GM12878 (cell line): Measurements from ENCODE around the gene GSG1L. TPM values are rescaled to one million over a fixed set of nuclear protein-coding genes. Genes with fewer than 3 reads are reported as not detected.

Experiments
- ATF7 ChIP-seq: fragments of 450-650 bp; IDR thresholded peaks from 2 replicates; pipeline ENCODE4 v1.6.1; 2016; ENCODE audit warnings: low read depth, mild to moderate bottlenecking
- CHD1 ChIP-seq: IDR thresholded peaks from 2 replicates; pipeline ENCODE4 v1.6.1; 2012; ENCODE audit warnings: low read depth, low read length, improper control_type of control experiment
- CHD4 ChIP-seq: fragments of 200-600 bp; sonication (generic); IDR thresholded peaks from 2 replicates; pipeline ENCODE4 v1.6.1; 2016; ENCODE audit warnings: mild to moderate bottlenecking
- CREM ChIP-seq: IDR thresholded peaks from 2 replicates; pipeline ENCODE4 v1.6.1; 2014; ENCODE audit warnings: antibody characterized with exemption, low read depth
- ETV6 ChIP-seq, 2 experiments: fragments of 450-650 bp in 1 of 2; IDR thresholded peaks in 1 of 2; conservative IDR thresholded peaks in 1 of 2; 2 replicates each; pipeline ENCODE4 v1.6.1; 2014; ENCODE audit warnings: antibody characterized with exemption in 1 of 2, borderline replicate concordance in 1 of 2, low read depth in 1 of 2, mild to moderate bottlenecking in 1 of 2, moderate library complexity in 1 of 2
- MYC ChIP-seq: IDR thresholded peaks from 2 replicates; pipeline ENCODE4 v1.6.1; 2011; ENCODE audit warnings: mild to moderate bottlenecking, low read length, moderate library complexity, inconsistent platforms; ENCODE audit not compliant: insufficient read depth, insufficient replicate concordance, insufficient read length, severe bottlenecking
- NR2C1 ChIP-seq: fragments of 450-650 bp; IDR thresholded peaks from 2 replicates; pipeline ENCODE4 v1.6.1; 2017; ENCODE audit warnings: antibody characterized with exemption, mild to moderate bottlenecking, moderate library complexity
- PAX5 ChIP-seq: IDR thresholded peaks from 2 replicates; pipeline ENCODE4 v1.6.1; 2011; ENCODE audit warnings: low read depth, low read length, borderline replicate concordance
- PML ChIP-seq: IDR thresholded peaks from 2 replicates; pipeline ENCODE4 v1.6.1; 2012; ENCODE audit warnings: low read length, inconsistent platforms
- SMAD1 ChIP-seq: fragments of 450-650 bp; IDR thresholded peaks from 2 replicates; pipeline ENCODE4 v1.6.1; 2018; ENCODE audit warnings: mild to moderate bottlenecking, low read depth; ENCODE audit not compliant: partially characterized antibody
- STAT3 ChIP-seq: IDR thresholded peaks from 2 replicates; pipeline ENCODE4 v1.6.1; 2011; ENCODE audit warnings: low read depth, low read length, improper control_type of control experiment
- SUPT20H ChIP-seq: IDR thresholded peaks from 2 replicates; pipeline ENCODE4 v1.6.1; 2011; ENCODE audit warnings: low read depth, mild to moderate bottlenecking, low read length, moderate library complexity, borderline replicate concordance; ENCODE audit not compliant: control insufficient read depth
- ZNF384 ChIP-seq: IDR thresholded peaks from 2 replicates; pipeline ENCODE4 v1.6.1; 2012; ENCODE audit warnings: low read depth, mild to moderate bottlenecking, low read length, improper control_type of control experiment, borderline replicate concordance
- polyA plus RNA-seq, 11 experiments: library from polyadenylated mRNA; depleted of rRNA in 4 of 11; unstranded in 6 of 11; stranded (reverse) in 5 of 11; fragments of >200 nt; fragmentation: Nextera tagmentation in 4 of 11; fragmentation: Illumina TruSeq in 1 of 11; extraction: Ambion mirVana in 4 of 11; extraction: Trizol in 1 of 11; gene quantifications; 1 replicate in 1 of 11; 2 replicates in 10 of 11; pipeline versions ENCODE4 v1.2.1 to v1.2.3, GENCODE V29; 2011 to 2016; ENCODE audit warnings: inconsistent platforms in 2 of 11, missing spikeins in 2 of 11, low read depth in 1 of 11
- total RNA-seq, 4 experiments: library from RNA; depleted of rRNA in 3 of 4; stranded (reverse); fragments of >200 nt in 3 of 4; fragmentation: Illumina TruSeq in 1 of 4; extraction: Trizol in 1 of 4; gene quantifications; 2 replicates each; pipeline versions ENCODE4 v1.2.1 to v1.2.3, GENCODE V29; 2013 to 2021
- TF ChIP-seq, protein P1 (sequence below): fragments of 450-650 bp; IDR thresholded peaks from 2 replicates; pipeline ENCODE4 v1.6.1; 2018; ENCODE audit warnings: mild to moderate bottlenecking, low read depth, moderate library complexity; ENCODE audit not compliant: partially characterized antibody

Gene GSG1L
- total and polyA plus RNA-seq, 10 of the 15 experiments (the other 5 are each of a cell fraction or from before 2014, with no cell fraction given): not detected

GRCh38 chr16:27775254-27775653 lies 288.3 kb downstream of the GSG1L start (continued):
- TF ChIP-seq ETV6 (conservative IDR thresholded peaks at IDR 0.05 in 1 of 2, IDR thresholded peaks at IDR 0.05 in 1 of 2; ENCODE audit: borderline replicate concordance in 1 of 2, low read depth in 1 of 2) (no peak), CHD4 (no peak), ATF7 (no peak), ZNF384 (no peak), CHD1 (no peak), MYC (no peak), NR2C1 (no peak), CREM (no peak), STAT3 (no peak), PAX5 (no peak), PML (no peak), SMAD1 (no peak), SUPT20H (no peak)
- TF ChIP-seq, protein P1, sequence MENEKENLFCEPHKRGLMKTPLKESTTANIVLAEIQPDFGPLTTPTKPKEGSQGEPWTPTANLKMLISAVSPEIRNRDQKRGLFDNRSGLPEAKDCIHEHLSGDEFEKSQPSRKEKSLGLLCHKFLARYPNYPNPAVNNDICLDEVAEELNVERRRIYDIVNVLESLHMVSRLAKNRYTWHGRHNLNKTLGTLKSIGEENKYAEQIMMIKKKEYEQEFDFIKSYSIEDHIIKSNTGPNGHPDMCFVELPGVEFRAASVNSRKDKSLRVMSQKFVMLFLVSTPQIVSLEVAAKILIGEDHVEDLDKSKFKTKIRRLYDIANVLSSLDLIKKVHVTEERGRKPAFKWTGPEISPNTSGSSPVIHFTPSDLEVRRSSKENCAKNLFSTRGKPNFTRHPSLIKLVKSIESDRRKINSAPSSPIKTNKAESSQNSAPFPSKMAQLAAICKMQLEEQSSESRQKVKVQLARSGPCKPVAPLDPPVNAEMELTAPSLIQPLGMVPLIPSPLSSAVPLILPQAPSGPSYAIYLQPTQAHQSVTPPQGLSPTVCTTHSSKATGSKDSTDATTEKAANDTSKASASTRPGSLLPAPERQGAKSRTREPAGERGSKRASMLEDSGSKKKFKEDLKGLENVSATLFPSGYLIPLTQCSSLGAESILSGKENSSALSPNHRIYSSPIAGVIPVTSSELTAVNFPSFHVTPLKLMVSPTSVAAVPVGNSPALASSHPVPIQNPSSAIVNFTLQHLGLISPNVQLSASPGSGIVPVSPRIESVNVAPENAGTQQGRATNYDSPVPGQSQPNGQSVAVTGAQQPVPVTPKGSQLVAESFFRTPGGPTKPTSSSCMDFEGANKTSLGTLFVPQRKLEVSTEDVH: no peak
